GM13976 (cell line): ENCODE results near the gene LIMA1.

Experiments used
- DNase-seq: peaks from one replicate; pipeline ENCODE4 v3.0.0; 2012; ENCODE audit warnings: low spot score
- CTCF ChIP-seq: IDR thresholded peaks from 2 replicates; pipeline ENCODE4 v1.5.1; 2012; ENCODE audit warnings: borderline replicate concordance, mild to moderate bottlenecking; ENCODE audit not compliant: insufficient read depth; ENCODE audit errors: extremely low read depth, missing control alignments, control extremely low read depth
- in situ Hi-C: fragments of 300-500 bp; cut with MboI; formaldehyde crosslinking; loops from one replicate; pipeline ENCODE4 v1.12.0; 2022; ENCODE audit warnings: low sequenced_read_pairs, mixed read lengths, inconsistent platforms; ENCODE audit not compliant: unreplicated experiment

LIMA1 gene

GRCh38 chr12:50212071-50212467 lies 71.3 kb downstream of the LIMA1 start:
- in situ Hi-C loops: no loop called here
- DNase-seq: no peak

GRCh38 chr12:50211392-50212070 lies 71.8 kb downstream of the LIMA1 start:
- TF ChIP-seq CTCF: no peak
- in situ Hi-C loops: no loop called here
- DNase-seq: no peak

More at GRCh38 chr12:50212071-50212467, 71.3 kb downstream of the LIMA1 start:
- TF ChIP-seq CTCF: no peak

- TF ChIP-seq CTCF: no peak
- in situ Hi-C loops: no loop called here
- no peak for DNase-seq
Observed at GRCh38 chr12:50207424-50207823, 75.9 kb downstream of the LIMA1 start.

GRCh38 chr12:50205648-50206047 lies 77.7 kb downstream of the LIMA1 start:
- no peak for DNase-seq
- in situ Hi-C loops: no loop called here
- TF ChIP-seq CTCF: no peak

- TF ChIP-seq CTCF: no peak
- DNase-seq: no peak
- in situ Hi-C loops: no loop called here
Observed at GRCh38 chr12:50203691-50204090, 79.6 kb downstream of the LIMA1 start.

- TF ChIP-seq CTCF: no peak
- DNase-seq: no peak
- in situ Hi-C loops: no loop called here
Observed at GRCh38 chr12:50201987-50202521, 81.3 kb downstream of the LIMA1 start.
